ENCODE results near the gene PATZ1.

DNA sequence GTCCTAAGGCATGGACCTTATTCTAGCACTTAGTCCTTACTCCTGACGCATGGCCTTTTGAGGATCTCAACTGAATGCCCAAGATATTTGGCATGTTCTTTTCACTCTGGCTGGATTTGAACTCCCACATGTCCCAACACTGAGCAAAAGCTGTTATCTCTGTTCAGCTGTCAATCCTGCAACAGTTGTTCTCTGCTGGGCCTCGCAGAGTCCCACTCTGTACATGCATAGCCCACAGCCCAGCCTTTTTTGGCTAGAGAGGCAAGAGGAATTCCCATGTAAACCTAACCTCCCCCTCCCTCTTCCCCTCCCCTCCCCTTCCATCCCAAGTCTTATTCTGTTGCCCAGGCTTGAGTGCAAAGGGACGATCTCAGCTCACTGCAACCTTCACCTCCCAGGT is 31.5 kb upstream of the PATZ1 start:
- TF ChIP-seq POLR2A (IDR thresholded peaks at IDR 0.05; ENCODE audit: low read length) (no peak), GATA1 (IDR thresholded peaks at IDR 0.05; ENCODE audit: low read depth, low read length) (no peak)

All from erythroblast (primary cell).